ENCODE data around the gene DCC. TPM values are rescaled to one million over a fixed set of nuclear protein-coding genes. Genes with fewer than 3 reads are reported as not detected.

DCC gene
- total RNA-seq, 1 experiment from 2014 or later, result 0.72 TPM

GRCh38 chr18:52427521-52428175 lies 87.7 kb downstream of the DCC start:
- POLR2A ChIA-PET, result interaction anchor here (0.7 kb wide), 1 partner anchor 127 kb away, joined by 3 read pairs; no protein-coding TSS in a partner anchor
- CTCF ChIA-PET, result no interaction called here
- DNase-seq (ENCODE audit: low spot score) (no peak), ATAC-seq (no peak)
- H3K4me3 Mint-ChIP-seq, result no peak overlapping the region
- H3K36me3 Mint-ChIP-seq, result no peaks in the 10 kb centered on the region
- no peaks in the 10 kb centered on the region for H3K4me1 Mint-ChIP-seq
- no peak for TF ChIP-seq RELA (CRISPR knock-in tag; IDR thresholded peaks at IDR 0.05; ENCODE audit: borderline replicate concordance)
- no peak for TF ChIP-seq ZNF281 (CRISPR knock-in tag; IDR thresholded peaks at IDR 0.05)
- TF ChIP-seq MXD4 (CRISPR knock-in tag; IDR thresholded peaks at IDR 0.05; ENCODE audit: borderline replicate concordance), result no peak
- TF ChIP-seq SMAD3 (CRISPR knock-in tag; IDR thresholded peaks at IDR 0.05; ENCODE audit: borderline replicate concordance), result no peak
- no peak for TF ChIP-seq NR3C1 (CRISPR knock-in tag; conservative IDR thresholded peaks at IDR 0.05; ENCODE audit: low read depth)
- TF ChIP-seq, protein P1, sequence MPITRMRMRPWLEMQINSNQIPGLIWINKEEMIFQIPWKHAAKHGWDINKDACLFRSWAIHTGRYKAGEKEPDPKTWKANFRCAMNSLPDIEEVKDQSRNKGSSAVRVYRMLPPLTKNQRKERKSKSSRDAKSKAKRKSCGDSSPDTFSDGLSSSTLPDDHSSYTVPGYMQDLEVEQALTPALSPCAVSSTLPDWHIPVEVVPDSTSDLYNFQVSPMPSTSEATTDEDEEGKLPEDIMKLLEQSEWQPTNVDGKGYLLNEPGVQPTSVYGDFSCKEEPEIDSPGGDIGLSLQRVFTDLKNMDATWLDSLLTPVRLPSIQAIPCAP (CRISPR knock-in tag; IDR thresholded peaks at IDR 0.05), result no peak
- no peak for TF ChIP-seq E2F5 (CRISPR knock-in tag; IDR thresholded peaks at IDR 0.05)
- TF ChIP-seq, protein P2, sequence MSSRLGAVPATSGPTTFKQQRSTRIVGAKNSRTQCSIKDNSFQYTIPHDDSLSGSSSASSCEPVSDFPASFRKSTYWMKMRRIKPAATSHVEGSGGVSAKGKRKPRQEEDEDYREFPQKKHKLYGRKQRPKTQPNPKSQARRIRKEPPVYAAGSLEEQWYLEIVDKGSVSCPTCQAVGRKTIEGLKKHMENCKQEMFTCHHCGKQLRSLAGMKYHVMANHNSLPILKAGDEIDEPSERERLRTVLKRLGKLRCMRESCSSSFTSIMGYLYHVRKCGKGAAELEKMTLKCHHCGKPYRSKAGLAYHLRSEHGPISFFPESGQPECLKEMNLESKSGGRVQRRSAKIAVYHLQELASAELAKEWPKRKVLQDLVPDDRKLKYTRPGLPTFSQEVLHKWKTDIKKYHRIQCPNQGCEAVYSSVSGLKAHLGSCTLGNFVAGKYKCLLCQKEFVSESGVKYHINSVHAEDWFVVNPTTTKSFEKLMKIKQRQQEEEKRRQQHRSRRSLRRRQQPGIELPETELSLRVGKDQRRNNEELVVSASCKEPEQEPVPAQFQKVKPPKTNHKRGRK (CRISPR knock-in tag; IDR thresholded peaks at IDR 0.05; ENCODE audit: borderline replicate concordance), result no peak
- no peak overlapping the region for H3K27ac Mint-ChIP-seq
- no peaks in the 10 kb centered on the region for H3K9me3 Mint-ChIP-seq
- no peaks in the 10 kb centered on the region for H3K27me3 Mint-ChIP-seq (ENCODE audit: low read depth)

GRCh38 chr18:52431683-52432082 lies 91.7 kb downstream of the DCC start:
- CTCF ChIA-PET, result interaction anchor here (0.5 kb wide), 1 partner anchor 13 kb away, joined by 3 read pairs; no protein-coding TSS in a partner anchor
- DNase-seq (ENCODE audit: low spot score) (no peak), ATAC-seq (no peak)
- no peaks in the 10 kb centered on the region for H3K27me3 Mint-ChIP-seq (ENCODE audit: low read depth)
- H3K27ac Mint-ChIP-seq, result no peak overlapping the region
- H3K4me1 Mint-ChIP-seq, result no peaks in the 10 kb centered on the region
- no peak overlapping the region for H3K4me3 Mint-ChIP-seq
- H3K36me3 Mint-ChIP-seq, result no peaks in the 10 kb centered on the region
- no peaks in the 10 kb centered on the region for H3K9me3 Mint-ChIP-seq
- POLR2A ChIA-PET, result interaction anchor here (0.5 kb wide), 1 partner anchor 9 kb away, joined by 3 read pairs; no protein-coding TSS in a partner anchor
- no peak for TF ChIP-seq MAX (CRISPR knock-in tag; IDR thresholded peaks at IDR 0.05)
- TF ChIP-seq ZNF671 (CRISPR knock-in tag; IDR thresholded peaks at IDR 0.05), result no peak
- no peak for TF ChIP-seq JUN (CRISPR knock-in tag; IDR thresholded peaks at IDR 0.05)
- TF ChIP-seq NFYB (CRISPR knock-in tag; conservative IDR thresholded peaks at IDR 0.05; ENCODE audit: low read depth), result no peak
- TF ChIP-seq, protein P3, sequence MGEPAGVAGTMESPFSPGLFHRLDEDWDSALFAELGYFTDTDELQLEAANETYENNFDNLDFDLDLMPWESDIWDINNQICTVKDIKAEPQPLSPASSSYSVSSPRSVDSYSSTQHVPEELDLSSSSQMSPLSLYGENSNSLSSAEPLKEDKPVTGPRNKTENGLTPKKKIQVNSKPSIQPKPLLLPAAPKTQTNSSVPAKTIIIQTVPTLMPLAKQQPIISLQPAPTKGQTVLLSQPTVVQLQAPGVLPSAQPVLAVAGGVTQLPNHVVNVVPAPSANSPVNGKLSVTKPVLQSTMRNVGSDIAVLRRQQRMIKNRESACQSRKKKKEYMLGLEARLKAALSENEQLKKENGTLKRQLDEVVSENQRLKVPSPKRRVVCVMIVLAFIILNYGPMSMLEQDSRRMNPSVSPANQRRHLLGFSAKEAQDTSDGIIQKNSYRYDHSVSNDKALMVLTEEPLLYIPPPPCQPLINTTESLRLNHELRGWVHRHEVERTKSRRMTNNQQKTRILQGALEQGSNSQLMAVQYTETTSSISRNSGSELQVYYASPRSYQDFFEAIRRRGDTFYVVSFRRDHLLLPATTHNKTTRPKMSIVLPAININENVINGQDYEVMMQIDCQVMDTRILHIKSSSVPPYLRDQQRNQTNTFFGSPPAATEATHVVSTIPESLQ (CRISPR knock-in tag; IDR thresholded peaks at IDR 0.05), result no peak
- no peak for TF ChIP-seq CBFB (CRISPR knock-in tag; IDR thresholded peaks at IDR 0.05; ENCODE audit: low read depth)
- no peak for TF ChIP-seq ZNF423 (CRISPR knock-in tag; IDR thresholded peaks at IDR 0.05)
- TF ChIP-seq AFF4 (CRISPR knock-in tag; IDR thresholded peaks at IDR 0.05; ENCODE audit: borderline replicate concordance), result no peak
- TF ChIP-seq AR (CRISPR knock-in tag; IDR thresholded peaks at IDR 0.05), result no peak
